ENCODE measurements around the gene SLC45A1. TPM values are rescaled to one million over a fixed set of nuclear protein-coding genes. Genes with fewer than 3 reads are reported as not detected.
A peak's percentile ranks its signal among the peaks of the same experiment; 100 is the strongest.

The SLC45A1 gene
- total and polyA plus RNA-seq, 2 of the 4 experiments (the other 2 are of a cell fraction) = 0.72 to 3.9 TPM

DNA sequence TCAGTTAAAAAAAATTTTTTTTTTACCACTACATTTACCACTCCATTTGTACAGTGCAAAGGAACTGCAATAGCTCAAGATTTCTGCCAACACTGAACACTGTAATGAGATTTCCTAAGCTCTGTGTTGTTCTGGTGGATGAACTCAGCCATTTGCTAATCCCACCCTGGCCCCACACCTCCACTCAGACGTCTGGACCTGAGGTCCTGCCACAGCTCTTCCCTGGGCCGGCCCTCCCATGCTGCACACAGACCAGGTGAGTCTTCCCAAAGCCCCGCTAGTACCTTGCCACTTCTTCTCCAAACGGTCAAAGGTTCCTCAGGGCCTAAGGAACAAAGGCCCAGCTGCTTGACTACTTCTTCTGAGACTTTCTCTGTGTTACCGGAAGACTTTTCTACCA, 56.4 kb downstream of the SLC45A1 start:
- H3K27me3 ChIP-seq (ENCODE audit: control insufficient read depth, insufficient read depth, low read length) = no peaks in the 10 kb centered on the region
- H3K18ac ChIP-seq (ENCODE audit: low read depth, low read length) = peak overlapping the region; percentile 44
- peak overlapping the region; percentile 29 for H3K14ac ChIP-seq (replicated peaks; ENCODE audit: low read depth, low read length)
- no peaks in the 10 kb centered on the region for H3K9me3 ChIP-seq (ENCODE audit: control insufficient read depth, insufficient read depth, low read length)
- peak overlapping the region; percentile 14 to 72 for H4K8ac ChIP-seq (ENCODE audit: low read depth in 2 of 2, low read length in 2 of 2)
- 94% methylated on average over 2 of the region's 5 CpGs; no CpG with 5 or more reads in 1 of the 2 experiments for WGBS, 2 experiments (ENCODE audit: extremely low coverage in 2 of 2, insufficient read length in 1 of 2)
- H2BK15ac ChIP-seq (ENCODE audit: low read depth, low read length) = peak overlapping the region; percentile 51; the same call in 2 of the 3 replicates
- DNase-seq (no peak), ATAC-seq (ENCODE audit: low read depth) (no peak)
- intact Hi-C loops (cut with micrococcal nuclease) (loop anchor here (2.0 to 10.0 kb wide), 2 partner anchors 46 to 290 kb away; no protein-coding TSS in a partner anchor), dilution Hi-C loops (cut with HindIII; ENCODE audit: low sequenced_read_pairs, unreplicated experiment) (no loop called here), in situ Hi-C loops (cut with MboI; ENCODE audit: low sequenced_read_pairs) (no loop called here)
- BruUV-seq (replicated peaks) = no TSS peak
- peaks cover 48% of the 10 kb centered on the region for H3K36me3 ChIP-seq (ENCODE audit: control insufficient read depth, insufficient read depth, low read length)
- H3K9me1 ChIP-seq (ENCODE audit: insufficient read depth, low read length) = peaks cover 42% of the 10 kb centered on the region
- ChIA-PET POLR2A (ENCODE audit: unreplicated experiment) (interaction anchor here (0.6 kb wide), 1 partner anchor 29 kb away, joined by 11 read pairs; no protein-coding TSS in a partner anchor), CTCF (interaction anchor here (1.1 kb wide), 1 partner anchor 35 kb away, joined by 3 read pairs; no protein-coding TSS in a partner anchor)
- peak overlapping the region; percentile 68 for H2AK5ac ChIP-seq (ENCODE audit: low read depth, low read length)
- peak overlapping the region; percentile 45 for H4K5ac ChIP-seq (ENCODE audit: low read depth, low read length)
- peak overlapping the region; percentile 79 for H3K27ac ChIP-seq (ENCODE audit: insufficient read depth, low read length)
- TF ChIP-seq NFE2L2 (IDR thresholded peaks at IDR 0.05; ENCODE audit: low read depth, low read length) = no peak
- no peak for TF ChIP-seq CHD1 (IDR thresholded peaks at IDR 0.05; ENCODE audit: low read depth, low read length)
- no peak for TF ChIP-seq BHLHE40 (IDR thresholded peaks at IDR 0.05; ENCODE audit: low read depth, low read length)
- no peak for TF ChIP-seq RAD21 (IDR thresholded peaks at IDR 0.05; ENCODE audit: low read length)
- TF ChIP-seq, protein P1, sequence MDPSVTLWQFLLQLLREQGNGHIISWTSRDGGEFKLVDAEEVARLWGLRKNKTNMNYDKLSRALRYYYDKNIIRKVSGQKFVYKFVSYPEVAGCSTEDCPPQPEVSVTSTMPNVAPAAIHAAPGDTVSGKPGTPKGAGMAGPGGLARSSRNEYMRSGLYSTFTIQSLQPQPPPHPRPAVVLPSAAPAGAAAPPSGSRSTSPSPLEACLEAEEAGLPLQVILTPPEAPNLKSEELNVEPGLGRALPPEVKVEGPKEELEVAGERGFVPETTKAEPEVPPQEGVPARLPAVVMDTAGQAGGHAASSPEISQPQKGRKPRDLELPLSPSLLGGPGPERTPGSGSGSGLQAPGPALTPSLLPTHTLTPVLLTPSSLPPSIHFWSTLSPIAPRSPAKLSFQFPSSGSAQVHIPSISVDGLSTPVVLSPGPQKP (IDR thresholded peaks at IDR 0.05; ENCODE audit: borderline replicate concordance, low read depth, low read length) = no peak
- no peak for TF ChIP-seq MAZ (IDR thresholded peaks at IDR 0.05; ENCODE audit: borderline replicate concordance, low read depth, low read length)
- no peak; the same call in 1 of the 2 replicates for TF ChIP-seq POLR2A (IDR thresholded peaks at IDR 0.05; ENCODE audit: low read depth, low read length)
- TF ChIP-seq, protein P2, sequence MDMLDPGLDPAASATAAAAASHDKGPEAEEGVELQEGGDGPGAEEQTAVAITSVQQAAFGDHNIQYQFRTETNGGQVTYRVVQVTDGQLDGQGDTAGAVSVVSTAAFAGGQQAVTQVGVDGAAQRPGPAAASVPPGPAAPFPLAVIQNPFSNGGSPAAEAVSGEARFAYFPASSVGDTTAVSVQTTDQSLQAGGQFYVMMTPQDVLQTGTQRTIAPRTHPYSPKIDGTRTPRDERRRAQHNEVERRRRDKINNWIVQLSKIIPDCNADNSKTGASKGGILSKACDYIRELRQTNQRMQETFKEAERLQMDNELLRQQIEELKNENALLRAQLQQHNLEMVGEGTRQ (IDR thresholded peaks at IDR 0.05; ENCODE audit: low read depth, low read length) = no peak
- TF ChIP-seq MXI1 (IDR thresholded peaks at IDR 0.05; ENCODE audit: borderline replicate concordance, low read depth, low read length) = no peak
- no peak for TF ChIP-seq FOS (IDR thresholded peaks at IDR 0.05; ENCODE audit: low read depth, low read length)
- no peak for TF ChIP-seq CEBPB (IDR thresholded peaks at IDR 0.05; ENCODE audit: low read depth, low read length)
- TF ChIP-seq RCOR1 (IDR thresholded peaks at IDR 0.05; ENCODE audit: insufficient replicate concordance, low read length) = no peak
- TF ChIP-seq, protein P3, sequence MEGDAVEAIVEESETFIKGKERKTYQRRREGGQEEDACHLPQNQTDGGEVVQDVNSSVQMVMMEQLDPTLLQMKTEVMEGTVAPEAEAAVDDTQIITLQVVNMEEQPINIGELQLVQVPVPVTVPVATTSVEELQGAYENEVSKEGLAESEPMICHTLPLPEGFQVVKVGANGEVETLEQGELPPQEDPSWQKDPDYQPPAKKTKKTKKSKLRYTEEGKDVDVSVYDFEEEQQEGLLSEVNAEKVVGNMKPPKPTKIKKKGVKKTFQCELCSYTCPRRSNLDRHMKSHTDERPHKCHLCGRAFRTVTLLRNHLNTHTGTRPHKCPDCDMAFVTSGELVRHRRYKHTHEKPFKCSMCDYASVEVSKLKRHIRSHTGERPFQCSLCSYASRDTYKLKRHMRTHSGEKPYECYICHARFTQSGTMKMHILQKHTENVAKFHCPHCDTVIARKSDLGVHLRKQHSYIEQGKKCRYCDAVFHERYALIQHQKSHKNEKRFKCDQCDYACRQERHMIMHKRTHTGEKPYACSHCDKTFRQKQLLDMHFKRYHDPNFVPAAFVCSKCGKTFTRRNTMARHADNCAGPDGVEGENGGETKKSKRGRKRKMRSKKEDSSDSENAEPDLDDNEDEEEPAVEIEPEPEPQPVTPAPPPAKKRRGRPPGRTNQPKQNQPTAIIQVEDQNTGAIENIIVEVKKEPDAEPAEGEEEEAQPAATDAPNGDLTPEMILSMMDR (conservative IDR thresholded peaks at IDR 0.05; ENCODE audit: low read depth, low read length) = no peak
- no peak for TF ChIP-seq MAFK (IDR thresholded peaks at IDR 0.05; ENCODE audit: low read depth, low read length)
- no peak for TF ChIP-seq SMC3 (IDR thresholded peaks at IDR 0.05; ENCODE audit: low read depth, low read length)
- no peak for TF ChIP-seq RFX5 (IDR thresholded peaks at IDR 0.05; ENCODE audit: low read depth, low read length)
- peak overlapping the region; percentile 73; the same call in 1 of the 2 replicates for H3K23ac ChIP-seq (ENCODE audit: low read depth, low read length)
- no peak overlapping the region for H2BK20ac ChIP-seq (ENCODE audit: low read depth, low read length)
- peak overlapping the region; percentile 63 for H4K91ac ChIP-seq (ENCODE audit: insufficient read depth, low read depth, low read length)
- no peak overlapping the region for H3K4me3 ChIP-seq (ENCODE audit: insufficient read depth, low read depth, low read length)
- peak overlapping the region; percentile 67 for H2BK120ac ChIP-seq (ENCODE audit: low read depth, low read length)
- H3K4ac ChIP-seq (ENCODE audit: low read depth, low read length) = peak overlapping the region; percentile 77
- H3K79me1 ChIP-seq (ENCODE audit: low read depth in 1 of 2, low read length in 2 of 2) = peaks cover 56 to 89% of the 10 kb centered on the region in 2 experiments
- peaks cover 73% of the 10 kb centered on the region for H4K20me1 ChIP-seq (ENCODE audit: insufficient read depth, low read length)
- peaks cover 59% of the 10 kb centered on the region for H3K4me1 ChIP-seq (ENCODE audit: control insufficient read depth, insufficient read depth, low read length)
- H3K4me2 ChIP-seq (ENCODE audit: low read depth, low read length) = peak overlapping the region; percentile 27
- H3K9ac ChIP-seq (ENCODE audit: low read depth, low read length) = peak overlapping the region; percentile 17
- no peak overlapping the region for H3K56ac ChIP-seq (ENCODE audit: extremely low read depth, insufficient read depth, low read length)
- peak overlapping the region; percentile 72 for H2AK9ac ChIP-seq (replicated peaks; ENCODE audit: low read depth, low read length, poor library complexity)
- peak overlapping the region; percentile 5 for H2AFZ ChIP-seq (replicated peaks; ENCODE audit: low read length, poor library complexity)
- peak overlapping the region; percentile 90 for H2BK5ac ChIP-seq (ENCODE audit: low read depth, low read length, poor library complexity, severe bottlenecking)

Data from IMR-90 (cell line).